Activated CD4-positive, alpha-beta T cell treated with anti-CD3 and anti-CD28 coated beads, Interleukin-2, amount 50 U/mL, for 48 hours (primary cell): ENCODE data around the gene CYP4F12.

Experiments
- DNase-seq, 2 experiments: peaks; one replicate each; pipeline ENCODE4 v3.0.0-alpha.2; 2020

CYP4F12 gene, protein sequence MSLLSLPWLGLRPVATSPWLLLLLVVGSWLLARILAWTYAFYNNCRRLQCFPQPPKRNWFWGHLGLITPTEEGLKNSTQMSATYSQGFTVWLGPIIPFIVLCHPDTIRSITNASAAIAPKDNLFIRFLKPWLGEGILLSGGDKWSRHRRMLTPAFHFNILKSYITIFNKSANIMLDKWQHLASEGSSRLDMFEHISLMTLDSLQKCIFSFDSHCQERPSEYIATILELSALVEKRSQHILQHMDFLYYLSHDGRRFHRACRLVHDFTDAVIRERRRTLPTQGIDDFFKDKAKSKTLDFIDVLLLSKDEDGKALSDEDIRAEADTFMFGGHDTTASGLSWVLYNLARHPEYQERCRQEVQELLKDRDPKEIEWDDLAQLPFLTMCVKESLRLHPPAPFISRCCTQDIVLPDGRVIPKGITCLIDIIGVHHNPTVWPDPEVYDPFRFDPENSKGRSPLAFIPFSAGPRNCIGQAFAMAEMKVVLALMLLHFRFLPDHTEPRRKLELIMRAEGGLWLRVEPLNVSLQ

DNA sequence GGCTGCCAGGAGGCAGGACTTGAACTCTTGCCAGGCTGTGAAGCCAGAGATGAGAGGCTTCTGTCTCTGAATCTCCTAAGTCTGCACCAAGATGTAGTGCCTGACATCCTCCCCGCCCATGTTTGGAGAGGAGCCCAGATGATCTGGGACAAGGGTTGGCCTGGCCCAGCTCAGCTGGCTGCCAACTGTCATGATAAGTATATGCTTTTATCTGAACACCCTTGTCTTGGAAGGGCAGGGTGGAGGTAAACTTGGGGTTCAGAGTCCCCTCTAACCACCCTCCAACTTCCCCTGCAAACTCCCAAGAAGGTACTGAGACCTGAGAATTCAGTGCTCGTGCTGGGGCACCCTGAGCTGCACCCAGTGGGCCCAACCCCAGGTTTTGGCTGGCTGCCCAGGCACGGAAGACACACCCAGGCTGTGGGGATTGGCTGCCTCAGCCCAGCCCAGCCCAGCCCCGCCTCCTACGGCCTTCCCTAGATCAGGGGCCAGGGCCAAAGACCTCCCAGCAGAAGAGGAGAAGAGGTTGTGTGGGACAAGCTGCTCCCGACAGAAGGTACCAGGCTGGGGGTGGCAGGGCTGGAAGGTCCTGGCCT is at the start of gene CYP4F12:
CYP4F12 (plus strand) TSS at position 508 of the 596 bp plus-strand sequence. CDS start 443 bp downstream, outside the sequence.
- peak; percentile 10 to 11 for DNase-seq

DNA sequence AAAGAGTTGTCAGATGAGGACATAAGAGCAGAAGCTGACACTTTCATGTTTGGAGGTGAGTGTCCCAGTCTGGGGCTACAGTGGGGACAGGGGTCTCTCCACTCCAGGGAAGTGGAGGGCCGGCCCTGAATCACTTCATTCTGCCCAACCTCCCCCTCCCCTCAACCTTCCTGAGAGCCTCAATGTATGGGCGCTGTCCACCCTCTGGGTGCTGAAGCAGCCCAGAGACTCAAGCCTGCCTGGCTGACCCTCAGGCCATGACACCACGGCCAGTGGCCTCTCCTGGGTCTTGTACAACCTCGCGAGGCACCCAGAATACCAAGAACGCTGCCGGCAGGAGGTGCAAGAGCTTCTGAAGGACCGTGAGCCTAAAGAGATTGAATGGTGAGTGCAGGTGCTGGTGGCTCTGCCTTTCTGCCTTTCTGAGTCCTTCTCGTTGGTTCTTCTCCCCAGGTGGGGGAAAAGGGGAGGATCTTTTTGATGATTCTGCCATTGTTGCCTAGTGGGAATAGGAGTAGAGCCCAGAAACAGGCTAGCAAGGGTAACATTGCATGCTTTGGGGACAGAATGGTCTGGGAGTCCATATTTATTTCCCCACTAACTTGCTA is 49.1 kb upstream of the CYP4F12 start:
- DNase-seq, result peak in 1 of 2 experiments; percentile 6

DNA sequence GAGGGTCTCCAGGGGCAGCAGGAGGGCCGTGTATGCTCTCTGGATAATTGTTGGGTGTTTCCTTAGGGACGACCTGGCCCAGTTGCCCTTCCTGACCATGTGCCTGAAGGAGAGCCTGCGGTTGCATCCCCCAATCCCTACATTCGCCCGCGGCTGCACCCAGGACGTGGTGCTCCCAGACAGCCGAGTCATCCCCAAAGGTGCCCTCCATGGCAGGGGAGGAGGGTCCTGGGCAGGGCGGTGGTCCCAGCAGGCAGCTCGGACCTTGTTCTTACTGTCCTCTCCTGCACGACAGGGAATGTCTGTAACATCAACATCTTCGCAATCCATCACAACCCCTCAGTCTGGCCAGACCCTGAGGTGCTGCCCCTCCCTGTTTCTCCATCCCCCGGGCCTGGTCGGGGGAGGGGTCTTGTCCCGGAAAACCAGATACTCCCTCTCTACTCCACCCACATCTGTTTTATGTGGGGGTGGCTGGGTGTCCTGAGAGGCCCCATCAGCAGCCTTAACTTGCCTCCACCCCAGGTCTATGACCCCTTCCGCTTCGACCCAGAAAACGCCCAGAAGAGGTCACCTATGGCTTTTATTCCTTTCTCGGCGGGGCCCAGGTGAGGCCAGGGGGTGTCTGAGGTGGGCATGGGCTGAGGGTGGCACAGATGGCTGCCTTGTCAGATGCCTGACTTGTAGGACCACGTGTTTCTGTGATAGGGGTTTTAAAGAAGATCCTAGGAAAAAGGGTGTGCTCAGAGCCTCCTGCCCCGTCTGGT is 44.5 kb upstream of the CYP4F12 start:
- DNase-seq, result no peak

DNA sequence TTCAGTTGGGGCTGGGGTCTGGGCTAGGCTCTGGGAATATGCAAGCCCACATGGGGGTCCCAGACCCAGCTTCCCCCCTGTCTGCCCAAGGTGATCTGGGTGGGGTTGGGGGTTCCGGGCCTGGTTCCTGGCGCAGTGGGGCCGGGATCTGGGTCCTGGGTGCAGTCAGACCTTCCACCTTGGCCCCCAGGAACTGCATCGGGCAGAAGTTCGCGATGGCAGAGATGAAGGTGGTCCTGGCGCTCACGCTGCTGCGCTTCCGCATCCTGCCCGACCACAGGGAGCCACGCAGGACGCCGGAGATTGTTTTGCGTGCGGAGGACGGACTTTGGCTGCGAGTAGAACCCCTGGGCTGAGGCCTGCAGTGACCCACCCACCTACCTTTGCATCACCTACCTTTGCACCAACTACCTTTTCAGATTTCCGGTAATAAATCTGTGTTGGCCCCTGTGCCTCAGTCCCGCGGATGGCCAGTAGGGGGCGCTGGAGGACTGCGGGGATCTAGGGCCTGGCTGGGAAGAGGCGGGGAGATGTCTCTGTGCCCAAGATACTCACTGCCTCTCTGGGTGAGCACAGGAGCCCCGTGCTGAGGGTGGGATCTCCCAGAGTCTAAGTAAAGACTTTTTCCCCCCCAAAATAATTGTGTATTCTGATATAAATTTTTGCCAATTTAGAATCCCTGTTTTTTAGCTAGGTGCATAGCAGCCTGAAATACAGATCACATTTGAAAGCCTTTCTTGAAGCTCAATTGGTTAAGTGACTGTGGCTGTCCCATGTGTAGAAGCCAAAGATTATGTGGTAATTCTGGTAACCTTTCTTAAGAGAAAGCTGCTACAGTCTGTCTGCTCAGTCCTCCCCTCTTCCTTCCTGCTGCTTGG is 43.6 kb upstream of the CYP4F12 start:
- peak; percentile 93 for DNase-seq

DNA sequence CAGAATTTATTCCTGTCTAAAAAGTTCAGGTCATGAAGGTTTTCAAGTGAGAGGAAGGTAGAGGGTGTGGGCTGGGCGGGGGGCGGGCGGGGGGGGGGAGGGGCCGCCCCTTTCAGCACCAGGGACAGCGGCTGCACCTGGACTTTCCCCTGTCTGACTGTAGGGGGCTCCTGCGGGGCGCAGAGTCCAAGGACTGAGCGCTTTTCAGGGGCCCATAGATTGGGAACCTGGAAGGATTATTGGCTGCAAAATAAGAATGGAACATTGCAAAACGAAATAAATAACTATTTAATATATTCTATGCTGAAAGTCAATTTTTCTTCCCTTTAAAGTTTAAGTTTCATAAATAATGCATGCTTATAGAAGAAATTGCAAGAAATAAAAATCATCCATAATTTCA is 41.1 kb upstream of the CYP4F12 start:
- DNase-seq, result peak in 1 of 2 experiments; percentile 6

DNA sequence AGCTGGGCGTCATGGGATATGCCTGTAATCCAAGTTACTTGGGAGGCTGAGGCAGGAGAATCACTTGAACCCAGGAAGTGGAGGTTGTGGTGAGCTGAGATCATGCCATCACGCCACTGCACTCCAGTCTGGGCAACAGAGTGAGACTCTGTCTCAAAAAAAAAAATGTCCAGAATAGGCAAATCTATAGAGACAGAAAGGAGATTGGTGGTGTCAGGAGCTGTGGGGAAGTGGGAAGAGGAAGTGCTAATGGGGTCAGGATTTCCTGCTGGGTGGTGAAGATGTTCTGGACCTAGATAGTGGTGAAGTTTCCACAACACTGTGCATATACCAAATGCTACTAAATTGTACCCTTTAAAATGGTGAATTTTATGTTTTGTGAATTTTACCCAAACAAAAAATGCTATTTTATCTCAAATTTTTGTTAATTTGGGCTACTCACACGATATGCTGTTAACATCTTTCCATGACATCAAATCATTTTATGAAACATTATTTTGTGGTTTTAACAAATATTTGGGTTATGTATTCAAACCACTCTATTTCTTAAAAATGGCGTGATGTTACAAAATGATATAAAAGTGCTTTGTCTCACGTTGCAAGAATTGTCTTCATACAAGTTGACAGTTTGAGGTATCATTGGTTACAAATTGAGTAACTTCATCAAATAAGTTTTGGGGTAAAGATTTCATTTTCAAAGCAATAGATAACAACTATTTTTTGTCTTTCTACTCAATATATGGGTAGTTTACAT is 39.6 kb upstream of the CYP4F12 start:
- DNase-seq, result no peak

DNA sequence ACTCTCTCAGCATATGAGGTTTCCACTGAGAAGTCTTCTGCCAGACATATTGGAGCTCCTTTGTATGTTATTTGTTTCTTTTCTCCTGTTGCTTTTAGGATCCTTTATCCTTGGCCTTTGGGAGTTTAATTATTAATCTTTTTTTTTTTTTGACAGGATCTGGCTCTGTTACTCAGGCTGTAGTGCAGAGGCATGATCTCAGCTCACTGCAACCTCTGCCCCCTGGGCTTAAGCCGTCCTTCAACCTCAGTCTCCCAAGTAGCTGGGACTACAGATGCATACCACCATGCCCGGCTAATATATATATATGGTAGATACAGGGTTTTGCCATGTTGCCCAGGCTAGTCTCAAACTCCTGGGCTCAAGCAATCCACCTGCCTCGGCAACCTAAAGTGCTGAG is 38.8 kb upstream of the CYP4F12 start:
- no peak for DNase-seq

DNA sequence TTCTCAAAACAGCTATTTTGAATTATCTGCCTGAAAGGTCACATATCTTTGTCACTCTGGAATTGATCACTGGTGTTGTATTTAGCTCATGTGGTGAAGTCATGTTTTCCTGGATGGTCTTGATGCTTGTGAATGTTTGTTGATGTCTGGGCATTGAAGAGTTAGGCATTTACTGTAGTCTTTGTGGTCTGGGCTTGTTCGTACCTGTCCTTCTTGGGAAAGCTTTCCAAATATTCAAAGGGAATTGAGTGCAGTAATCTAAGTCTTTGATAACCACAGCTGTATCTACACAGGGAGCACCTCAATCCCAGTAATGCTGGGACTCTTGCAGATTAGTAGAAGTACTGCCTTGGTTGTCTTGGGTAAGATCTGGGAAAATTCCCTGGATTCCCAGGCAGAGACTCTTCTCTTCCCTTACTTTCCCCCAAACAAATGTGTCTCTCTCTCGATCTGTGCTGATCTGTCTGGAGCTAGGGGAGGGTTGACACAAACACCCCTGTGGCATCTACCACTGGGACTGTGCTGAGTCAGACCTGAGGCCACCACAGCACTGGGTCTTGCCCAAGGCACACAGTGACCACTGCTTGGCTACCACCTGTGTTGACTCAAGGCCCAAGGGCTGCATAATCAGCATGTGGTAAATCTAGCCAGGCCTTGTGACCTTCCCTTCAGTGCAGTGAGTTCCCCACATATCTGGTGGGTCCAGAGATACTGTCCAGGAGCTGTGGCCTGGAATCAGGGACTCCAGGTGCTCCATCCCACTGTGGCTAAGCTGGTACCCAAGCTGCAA is 37.7 kb upstream of the CYP4F12 start:
- no peak for DNase-seq

DNA sequence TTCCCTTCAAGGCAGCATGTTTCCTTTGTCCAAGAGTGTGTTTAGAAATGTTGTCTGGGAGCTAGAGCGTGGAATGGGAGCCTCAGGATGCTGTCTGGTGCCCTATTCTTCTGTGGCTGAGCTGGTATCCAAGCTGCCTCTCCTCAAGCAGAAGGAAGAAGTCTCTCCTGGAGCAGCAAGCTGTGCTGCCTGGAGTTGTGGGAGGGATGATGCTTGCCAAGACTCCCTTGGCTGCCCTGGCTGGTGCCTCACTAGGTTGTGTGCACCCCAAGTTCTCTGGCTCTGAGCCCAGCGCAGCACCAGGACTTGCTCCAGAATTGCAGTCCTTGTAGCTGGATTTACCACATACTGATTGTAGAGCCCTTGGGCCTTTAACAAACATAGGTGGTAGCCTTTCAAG is 36.9 kb upstream of the CYP4F12 start:
- no peak for DNase-seq

DNA sequence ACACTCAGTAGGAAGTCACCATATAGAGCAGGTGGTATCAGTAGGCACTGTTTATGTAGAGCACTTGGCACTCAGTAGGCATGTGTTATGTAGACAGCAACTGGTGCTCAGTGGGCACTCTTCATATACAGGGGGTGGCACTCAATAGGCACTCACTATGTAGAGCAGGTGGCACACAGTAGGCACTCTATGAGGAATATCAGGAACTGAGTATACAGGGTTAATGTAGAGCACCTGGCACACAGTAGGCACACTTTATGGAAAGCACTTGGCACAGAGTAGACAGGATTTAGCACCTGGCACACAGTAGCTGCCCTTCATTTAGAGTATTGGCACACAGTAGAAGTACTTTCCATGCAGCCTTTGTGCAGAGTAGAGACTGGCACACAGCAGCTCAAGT is 33.3 kb upstream of the CYP4F12 start:
- DNase-seq, result no peak

DNA sequence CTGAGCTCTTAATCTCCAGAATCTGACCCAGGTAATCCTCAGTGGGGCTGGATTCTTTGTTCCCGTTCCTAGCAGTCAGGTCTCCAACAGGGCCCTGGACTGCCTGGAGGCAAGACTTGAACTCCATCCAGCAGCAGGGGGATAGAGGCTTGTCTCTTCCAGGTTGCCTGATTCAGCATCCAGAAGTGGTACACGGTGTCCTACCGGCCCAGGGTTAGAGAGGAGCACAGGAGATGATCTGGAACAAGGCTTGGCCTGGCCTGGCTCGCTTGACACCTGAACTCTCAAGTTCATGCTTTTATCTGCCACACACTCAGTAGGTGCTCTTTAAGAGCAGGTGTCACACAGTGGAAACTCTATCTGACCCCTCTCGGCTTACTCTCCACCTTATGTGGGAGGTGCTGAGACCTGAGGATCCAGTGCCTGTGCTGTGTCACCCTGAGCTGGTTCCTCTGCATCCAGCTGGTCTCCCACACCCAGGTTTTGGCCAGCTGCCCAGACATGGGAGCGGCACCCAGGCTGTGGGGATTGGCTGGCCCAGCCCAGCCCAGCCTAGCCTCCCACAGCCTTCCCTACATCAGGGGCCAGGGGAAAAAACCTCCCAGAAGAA is 32.5 kb upstream of the CYP4F12 start, which contains the start of gene CYP4F3:
CYP4F3 (plus strand) TSS at position 604 of the 610 bp plus-strand sequence. CDS start 519 bp downstream, outside the sequence.
- no peak for DNase-seq

DNA sequence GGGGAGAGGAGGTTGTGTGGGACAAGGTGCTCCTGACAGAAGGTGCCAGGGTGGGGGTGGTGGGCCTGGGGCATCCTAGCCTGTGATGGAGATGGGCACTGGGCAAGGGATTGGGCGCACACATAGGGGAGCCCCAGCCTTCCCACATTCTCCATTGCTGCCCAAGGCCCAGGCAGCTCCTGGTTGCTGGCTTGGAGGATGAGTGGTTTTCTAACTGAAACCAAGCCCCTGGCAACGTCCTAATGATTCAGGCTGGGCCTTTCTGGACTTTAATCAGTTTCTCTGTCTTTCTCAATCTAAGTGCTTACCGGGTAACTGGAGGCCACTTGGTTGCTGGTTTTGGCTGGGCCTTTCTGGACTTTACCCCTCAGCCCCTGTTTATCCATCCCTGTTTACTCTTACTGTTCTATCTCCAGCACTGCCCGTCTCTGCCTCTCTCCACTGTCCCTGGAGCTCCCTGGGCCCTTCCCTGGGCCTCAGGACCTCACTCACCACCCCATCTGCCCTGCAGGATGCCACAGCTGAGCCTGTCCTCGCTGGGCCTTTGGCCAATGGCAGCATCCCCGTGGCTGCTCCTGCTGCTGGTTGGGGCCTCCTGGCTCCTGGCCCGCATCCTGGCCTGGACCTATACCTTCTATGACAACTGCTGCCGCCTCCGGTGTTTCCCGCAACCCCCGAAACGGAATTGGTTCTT is 31.8 kb upstream of the CYP4F12 start:
- no peak for DNase-seq

DNA sequence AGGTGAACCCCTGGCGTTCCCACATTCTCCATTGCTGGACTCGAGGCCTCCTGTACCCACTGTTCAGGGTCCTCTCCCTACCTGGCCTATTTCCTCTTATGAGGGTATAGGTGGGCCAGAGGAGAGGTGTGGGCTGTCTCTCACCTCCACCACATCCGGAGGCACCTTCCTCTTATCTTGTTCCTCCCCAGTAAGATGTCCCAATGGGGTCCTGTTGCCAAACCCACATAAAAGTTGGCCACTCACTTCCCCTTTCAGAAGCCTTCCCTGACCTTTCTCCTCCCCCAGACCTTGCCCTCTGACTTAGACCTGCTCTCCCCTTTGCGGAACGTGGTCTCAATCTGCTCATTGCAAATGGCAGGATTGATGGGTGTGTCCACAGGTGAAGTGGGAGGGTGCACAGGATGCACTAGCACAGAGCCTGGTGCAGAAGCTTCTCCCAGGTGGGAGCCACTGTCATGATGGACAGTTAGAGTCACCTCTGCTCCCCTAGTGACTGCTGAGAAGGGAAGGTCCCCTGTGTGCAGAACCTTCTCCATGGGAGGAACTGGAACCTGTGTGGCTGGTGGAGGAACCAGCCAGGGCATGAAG is 30.9 kb upstream of the CYP4F12 start:
- no peak for DNase-seq

DNA sequence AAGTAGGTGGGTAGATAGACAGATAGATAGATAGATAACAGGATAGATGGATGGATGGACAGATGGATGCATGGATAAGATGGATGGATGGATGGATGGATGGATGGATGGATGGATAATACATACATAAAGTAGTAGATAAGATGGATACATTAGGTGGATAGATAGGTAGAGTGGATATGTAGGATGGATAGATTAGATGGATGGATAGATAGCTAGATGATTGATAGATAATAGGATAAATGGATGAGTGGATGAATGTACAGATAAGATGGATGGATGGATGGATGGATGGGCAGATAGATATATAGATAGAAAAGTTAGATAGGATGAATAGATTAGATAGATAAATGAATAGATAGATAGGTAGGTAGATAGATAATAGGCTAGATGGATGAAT is 30.1 kb upstream of the CYP4F12 start:
- no peak for DNase-seq

DNA sequence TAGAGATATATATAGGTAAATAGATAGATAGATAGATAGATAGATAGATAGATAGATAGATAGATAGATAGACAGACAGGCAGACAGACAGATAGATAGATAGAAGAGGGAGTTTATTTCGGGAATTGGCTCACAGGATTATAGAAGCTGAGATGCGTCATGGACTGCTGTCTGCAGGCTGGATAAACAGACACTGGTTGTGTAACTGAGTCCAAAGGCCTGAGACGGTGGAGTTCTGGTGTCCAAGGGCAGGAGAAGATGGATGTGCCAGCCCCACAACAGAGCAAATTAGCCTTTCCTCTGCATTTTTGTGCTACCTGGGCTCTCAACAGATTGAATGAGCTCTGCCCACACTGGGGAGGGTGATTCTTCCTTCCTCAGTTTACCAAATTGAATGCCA is 29.5 kb upstream of the CYP4F12 start:
- DNase-seq, result no peak

DNA sequence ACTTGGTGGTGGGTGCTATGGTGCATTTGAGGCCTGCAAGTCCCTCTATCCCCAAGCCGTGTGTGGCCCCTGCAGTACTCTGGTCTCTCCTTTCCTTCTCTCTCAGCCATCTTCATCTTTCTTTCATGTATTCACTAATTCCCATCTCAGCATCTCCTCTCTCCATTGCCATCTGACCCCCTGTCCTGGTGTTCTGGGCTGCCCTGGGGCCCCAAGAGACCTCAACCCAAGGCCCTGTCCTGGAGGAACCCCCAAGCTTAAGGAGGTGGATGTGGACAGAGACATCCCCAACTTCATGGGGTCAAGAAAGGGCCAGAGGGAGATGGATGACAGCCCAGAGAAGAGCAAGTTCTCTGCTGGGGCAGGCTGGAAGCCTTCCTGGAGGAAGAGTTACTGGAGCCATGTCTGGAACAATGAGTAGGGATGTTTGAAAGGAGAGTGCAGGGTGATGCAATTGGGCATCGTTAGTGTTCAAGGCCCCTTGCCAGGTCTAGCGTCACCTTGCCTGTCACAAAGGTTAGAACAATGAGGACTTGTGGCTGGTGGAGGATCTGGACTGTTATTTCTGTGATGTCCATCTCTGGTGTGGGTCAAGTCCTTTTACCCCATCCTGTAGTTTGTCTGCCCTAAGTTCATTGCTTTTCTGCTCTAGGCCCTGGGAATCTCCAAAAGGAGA is 28.7 kb upstream of the CYP4F12 start:
- no peak for DNase-seq

DNA sequence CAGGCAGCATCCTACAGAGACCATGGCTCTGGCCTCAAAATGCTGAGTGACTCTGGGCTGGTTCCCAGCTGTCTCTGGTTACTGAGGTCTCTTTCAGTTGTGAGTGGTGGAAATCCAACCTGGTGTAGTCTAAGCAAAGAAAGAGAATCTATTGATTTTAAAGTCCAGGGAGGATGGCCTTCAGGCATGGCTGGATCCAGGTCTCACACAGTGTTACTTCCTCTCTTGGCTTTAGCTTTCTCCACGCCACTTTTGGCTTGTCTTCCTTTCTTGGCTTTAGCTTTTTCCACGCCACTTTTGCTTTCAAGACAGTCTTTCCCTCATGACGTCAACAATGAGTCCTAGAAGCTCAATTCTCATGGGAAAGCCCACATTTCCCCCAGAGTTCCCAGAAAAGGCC is 28.1 kb upstream of the CYP4F12 start:
- no peak for DNase-seq

DNA sequence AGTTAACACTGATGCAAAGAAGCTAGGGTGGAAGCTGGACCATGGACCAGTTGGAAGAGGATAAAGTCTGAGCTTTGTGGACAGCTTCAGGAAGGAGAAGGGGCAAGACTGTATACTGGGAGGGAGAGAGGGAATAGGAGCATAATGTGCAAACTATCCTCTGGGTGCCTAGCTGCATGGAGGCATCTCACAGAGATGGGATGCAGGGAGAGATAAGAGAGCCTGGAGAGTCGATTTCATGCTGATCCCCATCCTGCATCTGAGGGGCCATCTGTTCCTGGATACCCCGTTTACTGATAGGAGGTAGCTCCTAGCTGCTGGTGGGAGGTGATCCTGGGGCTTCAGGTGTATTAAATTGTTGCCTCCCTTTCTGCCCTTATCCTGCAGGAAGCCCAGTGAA is 23.4 kb upstream of the CYP4F12 start:
- DNase-seq, result no peak
